ENCODE measurements around the gene RNF10. TPM values are rescaled to one million over a fixed set of nuclear protein-coding genes. Genes with fewer than 3 reads are reported as not detected.

The RNF10 gene
- total RNA-seq, 1 donor = 122 TPM

DNA sequence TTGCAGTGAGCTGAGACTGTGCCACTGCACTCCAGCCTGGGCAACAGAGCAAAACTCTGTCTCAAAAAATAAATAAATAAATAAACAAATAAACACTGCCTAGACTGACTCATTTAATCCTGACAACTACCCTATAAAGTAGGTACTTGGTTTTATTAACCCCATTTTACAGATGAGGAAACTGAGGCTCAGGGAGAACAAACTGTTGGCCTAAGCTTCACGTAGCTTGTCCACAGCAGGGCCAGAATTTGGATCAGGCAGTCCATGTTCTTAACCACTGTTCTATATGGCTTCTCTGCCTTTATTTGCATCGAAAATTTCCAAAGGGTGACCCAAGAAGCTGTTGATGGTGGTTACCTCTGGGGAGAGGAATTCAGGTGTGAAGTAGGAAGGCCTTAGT lies 52.7 kb downstream of the RNF10 start:
- H3K4me1 ChIP-seq (ENCODE audit: insufficient read depth, low read length) = peaks cover 8% of the 10 kb centered on the region
- no peaks in the 10 kb centered on the region for H4K20me1 ChIP-seq (ENCODE audit: insufficient read depth, low read length)
- H2AFZ ChIP-seq (ENCODE audit: low read length) = no peak overlapping the region
- TF ChIP-seq, protein P1, sequence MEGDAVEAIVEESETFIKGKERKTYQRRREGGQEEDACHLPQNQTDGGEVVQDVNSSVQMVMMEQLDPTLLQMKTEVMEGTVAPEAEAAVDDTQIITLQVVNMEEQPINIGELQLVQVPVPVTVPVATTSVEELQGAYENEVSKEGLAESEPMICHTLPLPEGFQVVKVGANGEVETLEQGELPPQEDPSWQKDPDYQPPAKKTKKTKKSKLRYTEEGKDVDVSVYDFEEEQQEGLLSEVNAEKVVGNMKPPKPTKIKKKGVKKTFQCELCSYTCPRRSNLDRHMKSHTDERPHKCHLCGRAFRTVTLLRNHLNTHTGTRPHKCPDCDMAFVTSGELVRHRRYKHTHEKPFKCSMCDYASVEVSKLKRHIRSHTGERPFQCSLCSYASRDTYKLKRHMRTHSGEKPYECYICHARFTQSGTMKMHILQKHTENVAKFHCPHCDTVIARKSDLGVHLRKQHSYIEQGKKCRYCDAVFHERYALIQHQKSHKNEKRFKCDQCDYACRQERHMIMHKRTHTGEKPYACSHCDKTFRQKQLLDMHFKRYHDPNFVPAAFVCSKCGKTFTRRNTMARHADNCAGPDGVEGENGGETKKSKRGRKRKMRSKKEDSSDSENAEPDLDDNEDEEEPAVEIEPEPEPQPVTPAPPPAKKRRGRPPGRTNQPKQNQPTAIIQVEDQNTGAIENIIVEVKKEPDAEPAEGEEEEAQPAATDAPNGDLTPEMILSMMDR (IDR thresholded peaks at IDR 0.05; ENCODE audit: extremely low read depth, low read depth, low read length) = no peak
- H3K4me2 ChIP-seq (ENCODE audit: insufficient read depth, low read length) = no peak overlapping the region
- no peaks in the 10 kb centered on the region for H3K79me2 ChIP-seq (ENCODE audit: insufficient read depth, low read length)
- no peak for DNase-seq (ENCODE audit: insufficient read length, low spot score, missing footprints)
- H3K27me3 ChIP-seq (ENCODE audit: insufficient read depth, low read length) = no peaks in the 10 kb centered on the region
- no peaks in the 10 kb centered on the region for H3K36me3 ChIP-seq (ENCODE audit: insufficient read depth, low read length)
- H3K9me3 ChIP-seq (ENCODE audit: low read depth, low read length) = no peaks in the 10 kb centered on the region
- H3K4me3 ChIP-seq (ENCODE audit: insufficient read depth, low read length) = no peak overlapping the region
- H3K27ac ChIP-seq (ENCODE audit: low read depth, low read length) = no peak overlapping the region

GRCh38 chr12:120588371-120588770 lies 54.2 kb downstream of the RNF10 start:
- TF ChIP-seq, protein P1 (IDR thresholded peaks at IDR 0.05; ENCODE audit: extremely low read depth, low read depth, low read length) = no peak

GRCh38 chr12:120588948-120589930 lies 55.1 kb downstream of the RNF10 start:
- no peak for DNase-seq (ENCODE audit: insufficient read length, low spot score, missing footprints)
- H3K27ac ChIP-seq (ENCODE audit: low read depth, low read length) = no peak overlapping the region
- no peaks in the 10 kb centered on the region for H3K9me3 ChIP-seq (ENCODE audit: low read depth, low read length)
- H3K27me3 ChIP-seq (ENCODE audit: insufficient read depth, low read length) = no peaks in the 10 kb centered on the region
- H3K79me2 ChIP-seq (ENCODE audit: insufficient read depth, low read length) = no peaks in the 10 kb centered on the region
- no peak overlapping the region for H2AFZ ChIP-seq (ENCODE audit: low read length)
- no peaks in the 10 kb centered on the region for H3K36me3 ChIP-seq (ENCODE audit: insufficient read depth, low read length)
- no peaks in the 10 kb centered on the region for H3K4me1 ChIP-seq (ENCODE audit: insufficient read depth, low read length)
- H4K20me1 ChIP-seq (ENCODE audit: insufficient read depth, low read length) = no peaks in the 10 kb centered on the region
- no peak overlapping the region for H3K4me2 ChIP-seq (ENCODE audit: insufficient read depth, low read length)
- H3K4me3 ChIP-seq (ENCODE audit: insufficient read depth, low read length) = no peak overlapping the region
- TF ChIP-seq, protein P1 (IDR thresholded peaks at IDR 0.05; ENCODE audit: extremely low read depth, low read depth, low read length) = no peak

More at GRCh38 chr12:120588371-120588770, 54.2 kb downstream of the RNF10 start:
- Histone ChIP-seq H3K36me3 (ENCODE audit: insufficient read depth, low read length) (no peaks in the 10 kb centered on the region), H3K79me2 (ENCODE audit: insufficient read depth, low read length) (no peaks in the 10 kb centered on the region), H2AFZ (ENCODE audit: low read length) (no peak overlapping the region), H3K9me3 (ENCODE audit: low read depth, low read length) (no peaks in the 10 kb centered on the region), H3K4me3 (ENCODE audit: insufficient read depth, low read length) (no peak overlapping the region), H3K4me2 (ENCODE audit: insufficient read depth, low read length) (no peak overlapping the region), H3K4me1 (ENCODE audit: insufficient read depth, low read length) (no peaks in the 10 kb centered on the region), H4K20me1 (ENCODE audit: insufficient read depth, low read length) (no peaks in the 10 kb centered on the region), H3K27me3 (ENCODE audit: insufficient read depth, low read length) (no peaks in the 10 kb centered on the region), H3K27ac (ENCODE audit: low read depth, low read length) (no peak overlapping the region)
- DNase-seq (ENCODE audit: insufficient read length, low spot score, missing footprints) = no peak

DNA sequence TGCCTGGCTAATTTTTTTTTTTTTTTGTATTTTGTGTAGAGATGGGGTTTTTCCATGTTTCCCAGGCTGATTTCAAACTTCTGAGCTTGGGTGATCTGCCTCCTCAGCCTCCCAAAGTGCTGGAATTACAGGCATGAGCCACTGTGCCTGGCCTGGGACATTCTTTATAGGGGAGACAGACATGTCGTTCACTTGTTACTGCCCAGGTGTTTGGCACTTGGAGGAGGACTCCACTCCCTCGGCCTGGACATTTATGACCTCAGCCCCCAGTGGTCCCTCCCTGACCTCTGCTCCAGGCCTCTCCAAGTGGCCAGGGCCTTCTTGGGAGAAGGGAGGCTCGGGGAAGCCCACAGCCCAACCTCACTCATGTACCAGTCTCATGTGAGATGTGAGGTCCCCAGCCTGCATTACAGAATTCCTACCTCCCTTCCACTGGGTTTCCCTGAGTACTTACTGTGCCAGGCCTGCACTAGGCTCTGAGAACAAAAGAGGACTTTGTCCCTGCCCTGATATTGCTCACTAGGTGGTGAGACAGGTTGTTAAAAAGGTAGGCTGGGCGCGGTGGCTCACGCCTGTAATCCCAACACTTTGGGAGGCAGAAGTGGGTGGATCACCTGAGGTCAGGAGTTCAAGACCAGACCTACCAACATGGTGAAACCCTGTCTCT lies 56.7 kb downstream of the RNF10 start:
- H2AFZ ChIP-seq (ENCODE audit: low read length) = no peak overlapping the region
- H3K9me3 ChIP-seq (ENCODE audit: low read depth, low read length) = no peaks in the 10 kb centered on the region
- TF ChIP-seq, protein P1 (IDR thresholded peaks at IDR 0.05; ENCODE audit: extremely low read depth, low read depth, low read length) = no peak
- H3K27me3 ChIP-seq (ENCODE audit: insufficient read depth, low read length) = no peaks in the 10 kb centered on the region
- no peak for DNase-seq (ENCODE audit: insufficient read length, low spot score, missing footprints)
- no peaks in the 10 kb centered on the region for H3K4me1 ChIP-seq (ENCODE audit: insufficient read depth, low read length)
- H3K27ac ChIP-seq (ENCODE audit: low read depth, low read length) = no peak overlapping the region
- no peaks in the 10 kb centered on the region for H3K36me3 ChIP-seq (ENCODE audit: insufficient read depth, low read length)
- no peak overlapping the region for H3K4me3 ChIP-seq (ENCODE audit: insufficient read depth, low read length)
- H3K4me2 ChIP-seq (ENCODE audit: insufficient read depth, low read length) = no peak overlapping the region
- no peaks in the 10 kb centered on the region for H3K79me2 ChIP-seq (ENCODE audit: insufficient read depth, low read length)
- no peaks in the 10 kb centered on the region for H4K20me1 ChIP-seq (ENCODE audit: insufficient read depth, low read length)
